Mesenchymal stem cell (in vitro differentiated cells and primary cell): ENCODE results near the gene DGKZ.

ENCODE experiments used
- DNase-seq: peaks from one replicate; pipeline ENCODE4 v3.0.0-alpha.2; 2013
- H2AFZ ChIP-seq: one replicate; pipeline ENCODE4 v1.6.1; 2013; ENCODE audit warnings: low read depth, mild to moderate bottlenecking, control low read depth, inconsistent platforms, low read length, moderate library complexity
- H2AK5ac ChIP-seq: 2 replicates; pipeline ENCODE4 v1.6.1; 2013; ENCODE audit warnings: low read length, moderate library complexity, mild to moderate bottlenecking, inconsistent platforms; ENCODE audit not compliant: severe bottlenecking
- H2BK120ac ChIP-seq: one replicate; pipeline ENCODE4 v1.6.1; 2013; ENCODE audit warnings: low read depth, mild to moderate bottlenecking, inconsistent platforms, low read length, moderate library complexity
- H2BK12ac ChIP-seq, 2 experiments: one replicate each; pipeline ENCODE4 v1.6.1; 2013; ENCODE audit warnings: inconsistent platforms in 2 of 2, low read length in 2 of 2, mild to moderate bottlenecking in 2 of 2, moderate library complexity in 2 of 2, control low read depth in 1 of 2
- H2BK15ac ChIP-seq: one replicate; pipeline ENCODE4 v1.6.1; 2013; ENCODE audit warnings: mild to moderate bottlenecking, low read depth, inconsistent platforms; ENCODE audit not compliant: poor library complexity, severe bottlenecking
- H2BK5ac ChIP-seq: 2 replicates; pipeline ENCODE4 v1.6.1; 2013; ENCODE audit warnings: low read depth, mild to moderate bottlenecking, low read length, control low read depth, inconsistent platforms; ENCODE audit not compliant: poor library complexity, severe bottlenecking
- H3K14ac ChIP-seq, 2 experiments: one replicate each; pipeline ENCODE4 v1.6.1; 2013; ENCODE audit warnings: inconsistent platforms in 2 of 2, low read length in 2 of 2, control low read depth in 1 of 2, mild to moderate bottlenecking in 1 of 2, moderate library complexity in 1 of 2
- H3K18ac ChIP-seq, 2 experiments: one replicate each; pipeline ENCODE4 v1.6.1; 2013; ENCODE audit warnings: inconsistent platforms in 2 of 2, low read length in 2 of 2, control low read depth in 1 of 2, low read depth in 1 of 2, mild to moderate bottlenecking in 1 of 2
- H3K23ac ChIP-seq, 2 experiments: one replicate each; pipeline ENCODE4 v1.6.1; 2013; ENCODE audit warnings: inconsistent platforms in 2 of 2, low read length in 2 of 2, mild to moderate bottlenecking in 2 of 2, moderate library complexity in 2 of 2, control low read depth in 1 of 2
- H3K27ac ChIP-seq: 2 replicates; pipeline ENCODE4 v1.5.1; 2013; ENCODE audit warnings: mild to moderate bottlenecking, moderate library complexity, low read length, control low read depth, inconsistent platforms; ENCODE audit not compliant: poor library complexity, severe bottlenecking
- H3K27me3 ChIP-seq, 2 experiments: 2 replicates each; pipeline versions ENCODE4 v1.6.1 to v1.7.0; 2013; ENCODE audit warnings: low read length in 2 of 2, mild to moderate bottlenecking in 2 of 2, moderate library complexity in 2 of 2, control low read depth in 1 of 2, inconsistent platforms in 1 of 2; ENCODE audit not compliant: control insufficient read depth in 1 of 2, insufficient read depth in 1 of 2
- H3K36me3 ChIP-seq, 2 experiments: 2 replicates each; pipeline versions ENCODE4 v1.6.1 to v1.7.0; 2013; ENCODE audit warnings: low read length in 2 of 2, control low read depth in 1 of 2, inconsistent platforms in 1 of 2, low read depth in 1 of 2, mild to moderate bottlenecking in 1 of 2; ENCODE audit not compliant: insufficient read depth in 2 of 2, control insufficient read depth in 1 of 2
- H3K4ac ChIP-seq, 2 experiments: one replicate each; pipeline ENCODE4 v1.6.1; 2013; ENCODE audit warnings: inconsistent platforms in 2 of 2, low read length in 2 of 2, mild to moderate bottlenecking in 2 of 2, moderate library complexity in 2 of 2, control low read depth in 1 of 2, low read depth in 1 of 2
- H3K4me1 ChIP-seq: 2 replicates; pipeline ENCODE4 v1.6.1; 2013; ENCODE audit warnings: low read depth, low read length, control low read depth; ENCODE audit not compliant: control insufficient read depth, insufficient read depth
- H3K4me2 ChIP-seq: 2 replicates; pipeline ENCODE4 v1.6.1; 2013; ENCODE audit warnings: low read length, mild to moderate bottlenecking, inconsistent platforms; ENCODE audit not compliant: poor library complexity, severe bottlenecking
- H3K4me3 ChIP-seq, 2 experiments: 2 replicates each; pipeline versions ENCODE4 v1.5.1 to v1.7.0; 2013; ENCODE audit warnings: low read length in 2 of 2, mild to moderate bottlenecking in 2 of 2, control low read depth in 1 of 2, low read depth in 1 of 2; ENCODE audit not compliant: insufficient read depth in 1 of 2
- H3K79me1 ChIP-seq: replicated peaks from 2 replicates; pipeline ENCODE4 v1.6.1; 2013; ENCODE audit warnings: mild to moderate bottlenecking, control low read depth, low read length, inconsistent platforms; ENCODE audit not compliant: poor library complexity, severe bottlenecking
- H3K9ac ChIP-seq: 2 replicates; pipeline ENCODE4 v1.7.0; 2013; ENCODE audit warnings: mild to moderate bottlenecking, low read length, moderate library complexity
- H3K9me3 ChIP-seq: 2 replicates; pipeline ENCODE4 v1.7.0; 2013; ENCODE audit warnings: mild to moderate bottlenecking, low read length; ENCODE audit not compliant: control insufficient read depth
- H4K8ac ChIP-seq: one replicate; pipeline ENCODE4 v1.6.1; 2013; ENCODE audit warnings: inconsistent platforms, mild to moderate bottlenecking, low read length, moderate library complexity
- H4K91ac ChIP-seq: one replicate; pipeline ENCODE4 v1.6.1; 2013; ENCODE audit warnings: mild to moderate bottlenecking, low read length, inconsistent platforms
- WGBS: methylation state at CpG from one replicate; pipeline ENCODE4 v1.1.7; 2013; ENCODE audit warnings: mixed read lengths; 5-methylcytosine and 5-hydroxymethylcytosine counted together

The DGKZ gene

DNA sequence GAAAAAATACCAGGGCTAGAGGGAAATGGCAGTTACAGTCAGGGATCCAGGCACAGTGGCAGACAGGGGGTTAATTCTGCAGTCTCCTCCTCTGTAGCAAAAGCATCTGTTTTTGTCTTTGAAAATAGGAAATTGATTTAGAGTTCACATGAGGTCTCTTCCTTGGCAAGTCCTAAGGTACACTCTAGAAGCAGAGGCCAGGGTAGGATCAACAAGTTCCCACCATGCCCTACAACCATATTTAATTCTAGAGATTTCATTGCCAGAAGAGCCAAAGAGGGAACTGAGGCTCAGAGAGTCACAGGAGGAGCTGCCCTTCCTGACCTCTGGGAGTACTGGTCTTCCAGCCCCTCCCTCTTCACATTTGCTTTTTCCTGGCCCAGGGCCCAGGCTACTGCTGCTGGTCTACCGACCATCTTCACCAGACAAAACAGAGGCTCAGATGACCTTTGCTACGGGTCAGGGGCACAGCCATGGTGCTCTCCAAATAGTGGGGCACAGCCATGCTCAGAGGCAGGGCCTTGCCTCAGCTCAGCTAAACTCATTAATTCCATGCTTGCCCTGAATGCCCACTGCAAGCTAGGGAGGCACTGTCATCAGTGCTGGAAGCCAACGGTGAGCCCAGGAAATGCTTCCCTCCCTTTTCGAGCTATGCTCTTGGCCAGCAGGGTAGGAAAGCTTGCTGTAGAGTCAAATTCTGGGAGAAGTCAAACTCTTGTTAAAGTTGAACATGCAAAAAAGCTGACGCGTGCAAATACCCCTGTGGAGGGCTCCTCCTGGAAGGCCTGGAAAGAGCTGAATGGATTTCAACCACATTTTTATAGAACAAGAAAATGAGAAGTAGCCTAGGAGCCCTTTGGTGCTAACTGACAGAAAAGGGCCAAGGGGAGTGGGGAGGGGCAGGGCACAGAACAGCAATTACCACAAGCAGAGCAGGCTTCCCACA is 56.0 kb downstream of the DGKZ start:
- DNase-seq = no peak
- WGBS = 93% methylated on average over 6 of the region's 6 CpGs
- H2BK120ac ChIP-seq = no peak overlapping the region

GRCh38 chr11:46404476-46405017 is 57.3 kb downstream of the DGKZ start:
- Histone ChIP-seq H2BK12ac (no peak overlapping the region), H4K8ac (no peak overlapping the region), H3K4me3 (no peak overlapping the region), H3K36me3 (peaks cover 58 to 71% of the 10 kb centered on the region in 2 experiments), H3K23ac (no peak overlapping the region), H2AK5ac (no peak overlapping the region), H3K79me1 (peaks cover 13% of the 10 kb centered on the region), H3K4ac (no peak overlapping the region), H2BK5ac (no peak overlapping the region), H3K9ac (no peak overlapping the region), H3K27me3 (no peaks in the 10 kb centered on the region), H2AFZ (no peak overlapping the region), H3K9me3 (no peaks in the 10 kb centered on the region), H4K91ac (no peak overlapping the region), H3K4me2 (no peak overlapping the region), H3K14ac (peak overlapping the region in 1 of 2 experiments; percentile 57), H2BK120ac (no peak overlapping the region), H3K4me1 (peaks cover 3% of the 10 kb centered on the region), H3K27ac (no peak overlapping the region), H3K18ac (no peak overlapping the region), H2BK15ac (no peak overlapping the region)
- DNase-seq = no peak
- 100% methylated on average over 2 of the region's 5 CpGs for WGBS

More for the DNA sequence above, 56.0 kb downstream of the DGKZ start:
- H3K14ac ChIP-seq = no peak overlapping the region
- H2BK5ac ChIP-seq = no peak overlapping the region
- H3K18ac ChIP-seq = no peak overlapping the region
- H2BK15ac ChIP-seq = no peak overlapping the region
- H3K9ac ChIP-seq = no peak overlapping the region
- H2AFZ ChIP-seq = no peak overlapping the region
- H2AK5ac ChIP-seq = no peak overlapping the region
- H3K4me1 ChIP-seq = peaks cover 3% of the 10 kb centered on the region
- H3K4ac ChIP-seq = no peak overlapping the region
- H3K79me1 ChIP-seq = peaks cover 13% of the 10 kb centered on the region
- no peaks in the 10 kb centered on the region for H3K9me3 ChIP-seq
- no peak overlapping the region for H3K23ac ChIP-seq
- no peak overlapping the region for H4K8ac ChIP-seq
- H3K4me3 ChIP-seq = no peak overlapping the region
- H4K91ac ChIP-seq = no peak overlapping the region
- H3K4me2 ChIP-seq = no peak overlapping the region
- no peak overlapping the region for H3K27ac ChIP-seq
- no peak overlapping the region for H2BK12ac ChIP-seq
- H3K27me3 ChIP-seq = no peaks in the 10 kb centered on the region
- peaks cover 47 to 60% of the 10 kb centered on the region in 2 experiments for H3K36me3 ChIP-seq

DNA sequence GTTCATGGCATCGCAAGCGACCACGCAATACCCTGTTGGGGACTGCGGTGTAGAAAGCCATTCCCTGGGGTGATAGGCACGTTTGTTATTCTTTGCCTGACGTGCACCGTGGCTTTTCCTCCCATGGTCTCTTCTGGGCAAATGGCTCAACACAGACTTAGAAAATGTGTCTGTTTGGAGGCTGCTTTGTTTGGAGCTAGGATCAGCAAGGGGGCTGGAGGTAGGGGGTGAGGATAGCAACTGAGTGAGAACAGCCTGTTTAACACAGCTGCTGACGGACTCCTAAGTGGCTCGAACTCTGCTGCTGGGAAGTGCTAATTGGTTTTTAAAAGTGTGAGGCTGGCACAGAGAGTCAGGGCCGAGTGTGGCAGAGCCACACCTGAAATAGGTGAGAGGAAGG is 60.4 kb downstream of the DGKZ start:
- Histone ChIP-seq H2BK5ac (no peak overlapping the region), H2BK12ac (no peak overlapping the region), H3K23ac (no peak overlapping the region), H3K9me3 (no peaks in the 10 kb centered on the region), H3K4me3 (no peak overlapping the region), H3K79me1 (peaks cover 9% of the 10 kb centered on the region), H2BK120ac (no peak overlapping the region), H3K4ac (no peak overlapping the region), H3K36me3 (peaks cover 63 to 64% of the 10 kb centered on the region in 2 experiments), H3K4me1 (peaks cover 3% of the 10 kb centered on the region), H3K27ac (no peak overlapping the region), H2AK5ac (no peak overlapping the region), H3K14ac (no peak overlapping the region), H3K27me3 (no peaks in the 10 kb centered on the region), H2BK15ac (no peak overlapping the region), H3K9ac (no peak overlapping the region), H4K8ac (no peak overlapping the region), H2AFZ (no peak overlapping the region), H3K4me2 (no peak overlapping the region), H4K91ac (no peak overlapping the region), H3K18ac (no peak overlapping the region)
- no peak for DNase-seq
- 70% methylated on average over 10 of the region's 10 CpGs for WGBS

GRCh38 chr11:46408407-46408986 is 61.2 kb downstream of the DGKZ start:
- no peak overlapping the region for H3K4me2 ChIP-seq
- no peak overlapping the region for H3K14ac ChIP-seq
- H4K91ac ChIP-seq = no peak overlapping the region
- H3K4me1 ChIP-seq = peaks cover 3% of the 10 kb centered on the region
- over 99% methylated on average over 6 of the region's 6 CpGs for WGBS
- H3K27ac ChIP-seq = no peak overlapping the region
- H2BK5ac ChIP-seq = no peak overlapping the region
- no peak overlapping the region for H2BK15ac ChIP-seq
- H2BK12ac ChIP-seq = no peak overlapping the region
- no peak for DNase-seq
- H2BK120ac ChIP-seq = no peak overlapping the region
- H2AFZ ChIP-seq = peak overlapping the region; percentile 19
- H4K8ac ChIP-seq = no peak overlapping the region
- peaks cover 9% of the 10 kb centered on the region for H3K79me1 ChIP-seq
- no peak overlapping the region for H3K23ac ChIP-seq
- H3K18ac ChIP-seq = no peak overlapping the region
- no peak overlapping the region for H3K4me3 ChIP-seq
- H3K9me3 ChIP-seq = no peaks in the 10 kb centered on the region
- H3K27me3 ChIP-seq = no peaks in the 10 kb centered on the region
- H2AK5ac ChIP-seq = no peak overlapping the region
- H3K9ac ChIP-seq = no peak overlapping the region
- peaks cover 60 to 62% of the 10 kb centered on the region in 2 experiments for H3K36me3 ChIP-seq
- H3K4ac ChIP-seq = no peak overlapping the region
